ENCODE measurements around the gene AIMP1. TPM values are rescaled to one million over a fixed set of nuclear protein-coding genes. Genes with fewer than 3 reads are reported as not detected.
A peak's percentile ranks its signal among the peaks of the same experiment; 100 is the strongest.

The AIMP1 gene
- polyA plus RNA-seq, 3 donors, result 15.2 to 65.6 (median 56.1) TPM

- no peaks in the 10 kb centered on the region for H3K27me3 Mint-ChIP-seq (ENCODE audit: low read depth in 3 of 3)
- H3K4me1 Mint-ChIP-seq, result no peaks in the 10 kb centered on the region
- H3K9me3 Mint-ChIP-seq, result peaks cover 0 to 16% (median 5%) of the 10 kb centered on the region in 7 donors
- Histone ChIP-seq H2AFZ (ENCODE audit: insufficient read depth, low read depth, low read length, poor library complexity, severe bottlenecking) (no peak overlapping the region), H3K4me1 (ENCODE audit: control insufficient read depth in 1 of 2, insufficient read depth in 2 of 2, low read length in 2 of 2) (no peaks in the 10 kb centered on the region), H3K27ac (ENCODE audit: low read depth in 1 of 2, low read length in 2 of 2) (no peak overlapping the region), H3K79me2 (ENCODE audit: insufficient read depth, low read length) (peaks cover 26% of the 10 kb centered on the region), H3K27me3 (ENCODE audit: control insufficient read depth in 2 of 2, insufficient read depth in 2 of 2, low read length in 2 of 2) (no peaks in the 10 kb centered on the region), H4K20me1 (ENCODE audit: insufficient read depth, low read length) (peaks cover 40% of the 10 kb centered on the region), H3K4me2 (replicated peaks; ENCODE audit: extremely low read depth, low read length, poor library complexity, severe bottlenecking) (no peak overlapping the region), H3K4me3 (replicated peaks in 1 of 3; ENCODE audit: low read depth in 2 of 3, low read length in 3 of 3) (no peak overlapping the region), H3K9me3 (replicated peaks in 1 of 2; ENCODE audit: control insufficient read depth in 1 of 2, insufficient read depth in 1 of 2, low read length in 2 of 2) (peaks cover 8 to 11% of the 10 kb centered on the region in 2 donors), H3K36me3 (replicated peaks in 1 of 2; ENCODE audit: control insufficient read depth in 1 of 2, insufficient read depth in 2 of 2, low read length in 2 of 2) (peaks cover 53 to 91% of the 10 kb centered on the region in 2 donors), H3K9ac (ENCODE audit: insufficient read depth, low read length, poor library complexity, severe bottlenecking) (no peak overlapping the region)
- H3K27ac Mint-ChIP-seq, result peak overlapping the region in 2 of 7 donors; percentile 22 to 42
- intact Hi-C loops (cut with micrococcal nuclease), result no loop called here
- DNase-seq, result no peak
- H3K36me3 Mint-ChIP-seq, result peaks cover 74 to 80% of the 10 kb centered on the region in 2 donors
- no CpG with 5 or more reads among the region's 1 CpG for WGBS (ENCODE audit: insufficient coverage)
- no peak for TF ChIP-seq CTCF (IDR thresholded peaks at IDR 0.05)
- no peak overlapping the region for H3K4me3 Mint-ChIP-seq
Measured at GRCh38 chr4:106340774-106341173, 24.4 kb downstream of the AIMP1 start.

GRCh38 chr4:106343865-106344646, 27.7 kb downstream of the AIMP1 start:
- intact Hi-C loops (cut with micrococcal nuclease), result no loop called here
- Mint-ChIP-seq H3K27ac (peak overlapping the region in 3 of 7 donors; percentile 13 to 70 (median 28)), H3K27me3 (ENCODE audit: low read depth in 3 of 3) (no peaks in the 10 kb centered on the region)

More at GRCh38 chr4:106343865-106344646, 27.7 kb downstream of the AIMP1 start:
- 100% methylated on average over 1 of the region's 2 CpGs for WGBS (ENCODE audit: insufficient coverage)
- peaks cover 46 to 86% of the 10 kb centered on the region in 2 donors for H3K36me3 ChIP-seq (replicated peaks in 1 of 2; ENCODE audit: control insufficient read depth in 1 of 2, insufficient read depth in 2 of 2, low read length in 2 of 2)
- DNase-seq, result no peak
- H3K79me2 ChIP-seq (ENCODE audit: insufficient read depth, low read length), result peaks cover 23% of the 10 kb centered on the region
- no peak overlapping the region for H3K4me3 Mint-ChIP-seq
- no peaks in the 10 kb centered on the region for H3K4me1 ChIP-seq (ENCODE audit: control insufficient read depth in 1 of 2, insufficient read depth in 2 of 2, low read length in 2 of 2)
- TF ChIP-seq CTCF (IDR thresholded peaks at IDR 0.05), result no peak
- H3K27me3 ChIP-seq (ENCODE audit: control insufficient read depth in 2 of 2, insufficient read depth in 2 of 2, low read length in 2 of 2), result no peaks in the 10 kb centered on the region
- peaks cover 0 to 2% (median 0%) of the 10 kb centered on the region in 7 donors for H3K9me3 Mint-ChIP-seq
- H3K9me3 ChIP-seq (replicated peaks in 1 of 2; ENCODE audit: control insufficient read depth in 1 of 2, insufficient read depth in 1 of 2, low read length in 2 of 2), result no peaks in the 10 kb centered on the region
- H4K20me1 ChIP-seq (ENCODE audit: insufficient read depth, low read length), result peaks cover 40% of the 10 kb centered on the region
- H3K9ac ChIP-seq (ENCODE audit: insufficient read depth, low read length, poor library complexity, severe bottlenecking), result no peak overlapping the region
- peaks cover 65 to 68% of the 10 kb centered on the region in 2 donors for H3K36me3 Mint-ChIP-seq
- H3K4me1 Mint-ChIP-seq, result no peaks in the 10 kb centered on the region
- no peak overlapping the region for H3K27ac ChIP-seq (ENCODE audit: low read depth in 1 of 2, low read length in 2 of 2)
- no peak overlapping the region for H3K4me3 ChIP-seq (replicated peaks in 1 of 3; ENCODE audit: low read depth in 2 of 3, low read length in 3 of 3)
- no peak overlapping the region for H3K4me2 ChIP-seq (replicated peaks; ENCODE audit: extremely low read depth, low read length, poor library complexity, severe bottlenecking)
- no peak overlapping the region for H2AFZ ChIP-seq (ENCODE audit: insufficient read depth, low read depth, low read length, poor library complexity, severe bottlenecking)

Measured in CD14-positive monocyte (primary cell).